AG09309 (cell line): Measurements from ENCODE around the gene ZBTB14.

Experiments used
- DNase-seq: peaks from one replicate; pipeline ENCODE4 v3.0.0-alpha.2; 2010; ENCODE audit warnings: low read depth
- H3K4me3 ChIP-seq: 2 replicates; pipeline ENCODE4 v1.5.1; 2011; ENCODE audit warnings: mild to moderate bottlenecking, low read depth, low read length, moderate library complexity; ENCODE audit not compliant: control insufficient read depth
- TF ChIP-seq, protein P1 (sequence below): IDR thresholded peaks from 2 replicates; pipeline ENCODE4 v1.5.1; 2011; ENCODE audit warnings: mild to moderate bottlenecking, low read depth, low read length, inconsistent platforms; ENCODE audit not compliant: insufficient read depth, control insufficient read depth; ENCODE audit errors: missing control alignments

The ZBTB14 gene

DNA sequence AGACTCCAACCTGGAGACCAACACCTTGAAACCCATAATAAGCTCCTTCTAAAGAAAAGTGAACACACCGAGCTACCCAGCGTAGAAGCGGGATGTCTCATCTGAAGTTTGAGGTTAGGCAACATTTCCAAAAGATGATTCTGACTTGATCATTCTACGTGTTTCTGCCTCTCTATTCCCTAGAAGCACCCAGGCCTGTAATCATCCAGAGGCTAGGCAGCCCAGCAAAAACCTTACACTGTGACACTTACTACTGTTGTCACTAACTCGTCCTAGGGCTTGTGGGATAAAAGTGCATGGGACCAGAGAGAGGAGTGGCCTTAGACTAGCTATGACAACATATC is 1.4 kb downstream of the ZBTB14 start:
- TF ChIP-seq, protein P1, sequence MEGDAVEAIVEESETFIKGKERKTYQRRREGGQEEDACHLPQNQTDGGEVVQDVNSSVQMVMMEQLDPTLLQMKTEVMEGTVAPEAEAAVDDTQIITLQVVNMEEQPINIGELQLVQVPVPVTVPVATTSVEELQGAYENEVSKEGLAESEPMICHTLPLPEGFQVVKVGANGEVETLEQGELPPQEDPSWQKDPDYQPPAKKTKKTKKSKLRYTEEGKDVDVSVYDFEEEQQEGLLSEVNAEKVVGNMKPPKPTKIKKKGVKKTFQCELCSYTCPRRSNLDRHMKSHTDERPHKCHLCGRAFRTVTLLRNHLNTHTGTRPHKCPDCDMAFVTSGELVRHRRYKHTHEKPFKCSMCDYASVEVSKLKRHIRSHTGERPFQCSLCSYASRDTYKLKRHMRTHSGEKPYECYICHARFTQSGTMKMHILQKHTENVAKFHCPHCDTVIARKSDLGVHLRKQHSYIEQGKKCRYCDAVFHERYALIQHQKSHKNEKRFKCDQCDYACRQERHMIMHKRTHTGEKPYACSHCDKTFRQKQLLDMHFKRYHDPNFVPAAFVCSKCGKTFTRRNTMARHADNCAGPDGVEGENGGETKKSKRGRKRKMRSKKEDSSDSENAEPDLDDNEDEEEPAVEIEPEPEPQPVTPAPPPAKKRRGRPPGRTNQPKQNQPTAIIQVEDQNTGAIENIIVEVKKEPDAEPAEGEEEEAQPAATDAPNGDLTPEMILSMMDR = no peak
- H3K4me3 ChIP-seq = peak overlapping the region; percentile 86
- DNase-seq = no peak

DNA sequence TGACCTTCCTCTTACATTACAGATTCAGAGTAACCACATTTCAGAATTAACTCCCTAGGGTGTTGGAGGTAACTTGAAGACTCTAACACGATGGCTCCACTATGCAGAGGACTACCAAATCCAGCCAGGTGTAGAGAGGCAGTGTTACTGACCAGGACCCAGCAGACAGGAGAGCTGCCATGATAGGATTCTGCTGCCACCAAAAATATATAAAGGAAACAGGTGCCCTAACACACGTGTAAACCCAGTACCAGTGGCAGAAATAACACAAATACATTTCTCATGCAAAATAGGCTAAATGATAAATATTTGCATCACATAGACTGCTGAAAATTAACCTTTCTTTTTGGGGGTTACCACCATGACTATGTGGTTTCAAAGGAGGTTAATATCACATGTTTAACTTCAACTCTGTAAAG is 7.0 kb downstream of the ZBTB14 start:
- no peak overlapping the region for H3K4me3 ChIP-seq
- TF ChIP-seq, protein P1 = no peak
- no peak for DNase-seq

DNA sequence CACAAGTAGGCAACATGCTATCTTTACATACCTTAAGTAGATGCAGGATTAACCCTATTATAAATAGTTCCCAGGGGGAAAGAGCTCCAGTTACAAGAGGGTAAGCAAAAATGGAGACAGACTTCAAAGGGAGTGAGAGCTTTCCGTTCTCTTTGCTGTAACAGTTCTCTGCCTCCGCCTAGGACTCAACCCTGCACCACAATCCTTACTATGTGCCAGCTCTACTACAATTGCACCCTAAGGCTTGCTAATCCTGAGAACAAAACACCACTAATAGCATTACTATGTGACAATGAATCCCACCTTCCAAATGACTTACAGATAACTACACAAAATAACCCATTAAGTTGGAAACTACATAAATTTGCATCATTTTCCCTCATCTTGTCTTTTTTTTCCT is 7.7 kb downstream of the ZBTB14 start:
- DNase-seq = no peak
- no peak overlapping the region for H3K4me3 ChIP-seq
- TF ChIP-seq, protein P1 = no peak

DNA sequence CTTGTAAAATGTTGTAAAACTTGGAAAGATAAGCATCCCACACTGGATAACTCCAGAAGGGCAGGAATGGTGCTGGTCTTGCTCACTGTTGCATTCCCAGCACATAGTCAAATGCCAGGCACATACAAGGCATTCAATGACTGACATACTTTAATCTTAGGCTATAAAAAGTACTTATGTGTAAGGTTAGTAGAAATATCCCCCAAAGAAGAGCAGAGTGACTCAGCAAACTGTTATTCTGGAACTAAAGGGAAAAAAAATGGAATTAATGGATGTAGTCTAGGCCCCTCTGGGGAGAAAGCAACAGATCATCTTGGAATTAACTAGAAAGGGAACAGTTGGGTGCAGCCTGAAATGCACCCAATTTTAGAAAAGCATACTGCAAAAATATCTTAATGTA is 9.0 kb downstream of the ZBTB14 start:
- DNase-seq = no peak
- TF ChIP-seq, protein P1 = no peak
- H3K4me3 ChIP-seq = no peak overlapping the region

DNA sequence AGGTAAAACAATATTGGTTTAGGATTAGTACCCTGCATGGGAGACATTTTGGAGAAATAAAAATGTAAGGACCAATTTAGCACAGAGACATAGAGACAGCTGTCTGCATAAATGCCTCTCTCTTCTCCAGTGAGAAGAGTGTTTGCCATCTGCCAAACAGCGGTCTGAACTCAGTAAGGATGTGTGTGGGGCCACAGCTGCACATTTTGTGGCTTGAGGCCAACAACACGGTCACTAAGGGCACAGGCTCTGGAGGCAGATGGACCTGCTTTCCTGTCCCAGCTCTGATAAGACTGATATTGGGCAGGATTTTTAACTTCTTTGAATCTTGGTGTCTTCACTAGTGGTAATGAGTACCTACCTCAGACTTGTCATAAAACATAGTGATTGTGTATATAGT is 10.2 kb downstream of the ZBTB14 start:
- TF ChIP-seq, protein P1 = no peak
- DNase-seq = no peak
- H3K4me3 ChIP-seq = no peak overlapping the region

DNA sequence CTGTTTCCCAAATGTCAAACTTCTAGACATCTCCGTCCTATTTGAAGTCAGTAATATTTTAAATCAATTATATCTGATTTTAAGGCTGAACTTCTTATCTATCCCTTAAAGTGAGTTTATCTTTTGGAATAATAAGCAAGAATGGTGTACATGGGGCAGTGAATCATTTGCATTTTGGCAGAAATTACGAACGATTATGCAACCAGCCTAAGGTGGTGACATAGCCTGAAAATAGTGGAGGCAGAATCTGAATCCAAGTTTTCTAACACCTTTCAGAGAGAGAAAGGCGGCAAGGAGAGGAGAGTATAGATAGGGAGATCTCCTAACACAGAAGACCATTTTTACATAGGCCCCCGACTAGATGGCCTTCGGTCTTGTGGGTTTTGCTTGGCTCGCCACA is 10.7 kb downstream of the ZBTB14 start:
- no peak overlapping the region for H3K4me3 ChIP-seq
- DNase-seq = no peak
- TF ChIP-seq, protein P1 = no peak

DNA sequence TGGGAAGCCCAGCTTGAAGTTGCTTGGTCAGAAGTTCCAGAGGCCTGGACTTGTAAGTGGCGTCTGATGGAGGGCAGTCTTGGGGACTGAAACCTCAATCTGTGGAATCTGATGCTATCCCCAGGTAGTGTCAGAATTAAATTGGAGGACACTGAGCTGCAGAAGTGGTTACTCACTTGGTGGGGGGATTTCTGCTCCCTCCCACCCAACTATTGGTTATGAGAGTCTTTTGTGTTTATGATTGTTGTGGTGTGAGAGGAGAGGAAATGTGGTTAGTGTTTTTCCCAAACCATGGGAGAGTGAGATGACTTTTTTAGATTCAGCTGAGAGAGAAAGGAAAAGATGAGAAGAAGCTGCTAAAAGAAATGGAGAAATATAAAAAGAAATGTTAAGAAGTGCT is 12.8 kb downstream of the ZBTB14 start:
- TF ChIP-seq, protein P1 = no peak
- no peak for DNase-seq
- H3K4me3 ChIP-seq = no peak overlapping the region
